Left lung (tissue), 10 donors: ENCODE data around the gene FAM209B. TPM values are rescaled to one million over a fixed set of nuclear protein-coding genes. Genes with fewer than 3 reads are reported as not detected.

ENCODE experiments used
- ATAC-seq: fragments of 200-7000 bp; cut with Tn5 transposase; one replicate; pipeline ENCODE4 v1.9.1; 2020; ENCODE audit warnings: moderate library complexity
- DNase-seq, 4 donors: peaks; one replicate each; pipeline ENCODE4 v3.0.0-alpha.2; 2013 to 2020
- H3K27ac ChIP-seq, 2 donors: fragments of 200-600 bp; sonication (generic) in 1 of 2; one replicate each; pipeline versions ENCODE4 v1.5.0 to v1.8.0; 2020 to 2021
- H3K27me3 ChIP-seq, 2 donors: fragments of 200-600 bp; sonication (generic) in 1 of 2; one replicate each; pipeline versions ENCODE4 v1.5.0 to v1.8.0; 2020 to 2021
- H3K36me3 ChIP-seq, 2 donors: fragments of 200-600 bp; sonication (generic) in 1 of 2; one replicate each; pipeline versions ENCODE4 v1.5.0 to v1.8.0; 2020 to 2021
- H3K4me1 ChIP-seq, 2 donors: fragments of 200-600 bp; one replicate each; pipeline ENCODE4 v1.8.0; 2021
- H3K4me3 ChIP-seq, 2 donors: fragments of 200-600 bp; sonication (generic) in 1 of 2; one replicate each; pipeline versions ENCODE4 v1.5.0 to v1.8.0; 2020 to 2021; ENCODE audit warnings: mild to moderate bottlenecking in 1 of 2
- H3K9me3 ChIP-seq, 2 donors: fragments of 200-600 bp; sonication (generic) in 1 of 2; one replicate each; pipeline versions ENCODE4 v1.5.0 to v1.8.0; 2020 to 2021
- CTCF ChIP-seq, 2 donors: fragments of 200-600 bp; sonication (generic) in 1 of 2; IDR thresholded peaks; one replicate each; pipeline versions ENCODE4 v1.5.0 to v1.8.0; 2021; ENCODE audit warnings: antibody characterized with exemption in 2 of 2
- intact Hi-C, 2 donors: fragments of 100-400 bp; cut with DNase I; formaldehyde crosslinking; loops; one replicate each; pipeline versions ENCODE4 v1.11.2 to v1.14.2; 2022
- polyA plus RNA-seq, 6 donors: library from polyadenylated mRNA; unstranded; fragments of 120-200 nt; gene quantifications; one replicate each; pipeline ENCODE4 v1.2.1, GENCODE V29; 2013; ENCODE audit not compliant: insufficient read length in 6 of 6
- total RNA-seq, 2 donors: library from RNA; stranded (reverse); fragmentation: NEBNext Ultra II Directional; extraction: Animal tissue kit (Norgen Biotek cat#: 25700); gene quantifications; one replicate each; pipeline ENCODE4 v1.2.1, GENCODE V29; 2021
- donor health status: DM: no; HTN: yes; CAD: no.
- donor health status: DM: no; HTN: no; CAD: no.

FAM209B gene
- total and polyA plus RNA-seq, 8 donors: 0.30 to 0.63 (median 0.37) TPM; not detected in 3

DNA sequence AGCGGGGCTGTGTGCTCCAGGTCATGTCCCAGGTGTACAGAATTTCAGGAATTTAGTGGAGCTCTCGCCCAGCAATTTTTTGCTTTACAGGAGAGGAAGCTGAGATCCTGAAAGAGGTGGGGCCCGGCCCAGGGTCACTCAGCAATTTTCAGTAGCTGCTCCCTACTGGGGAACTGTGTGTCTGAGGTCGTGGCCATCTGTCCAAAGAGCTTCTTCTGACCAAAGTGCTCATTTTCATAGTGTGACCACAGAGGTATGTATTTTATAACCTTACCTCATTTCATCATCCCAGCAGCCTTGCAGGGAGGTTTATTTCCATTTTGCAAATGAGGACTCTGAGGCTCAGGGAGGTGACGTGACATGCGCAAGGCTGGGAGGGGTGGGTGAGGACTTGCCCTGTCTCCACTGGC, 46.3 kb downstream of the FAM209B start:
- H3K27me3 ChIP-seq: peaks cover 0 to 9% of the 10 kb centered on the region in 2 donors
- no peak for TF ChIP-seq CTCF (IDR thresholded peaks at IDR 0.05)
- no peaks in the 10 kb centered on the region for H3K9me3 ChIP-seq
- H3K36me3 ChIP-seq: no peaks in the 10 kb centered on the region
- intact Hi-C loops: no loop called here
- no peak for ATAC-seq
- H3K4me1 ChIP-seq: no peaks in the 10 kb centered on the region
- H3K27ac ChIP-seq: no peak overlapping the region
- H3K4me3 ChIP-seq: no peak overlapping the region
- DNase-seq: no peak

DNA sequence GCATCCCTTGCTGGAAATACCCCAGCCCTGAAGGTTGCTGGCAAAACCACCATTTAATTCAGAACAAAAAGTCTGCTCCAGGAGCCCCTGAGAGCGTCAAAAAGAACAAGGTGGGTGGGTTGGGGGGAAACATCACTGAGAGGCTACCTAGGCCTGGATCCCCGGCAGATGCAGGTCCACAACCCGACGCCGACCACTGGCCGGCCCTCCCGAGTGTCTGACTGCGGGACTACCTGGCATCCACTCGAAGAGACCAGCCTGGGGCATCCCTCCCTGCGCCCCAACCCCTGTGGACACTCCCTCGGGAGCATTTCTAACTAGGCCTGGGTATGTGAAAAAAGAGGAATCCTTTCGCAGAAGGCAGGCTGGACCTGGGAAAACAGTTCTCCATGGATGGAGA, 47.2 kb downstream of the FAM209B start:
- no peaks in the 10 kb centered on the region for H3K9me3 ChIP-seq
- H3K36me3 ChIP-seq: no peaks in the 10 kb centered on the region
- ATAC-seq: no peak
- no peak overlapping the region for H3K27ac ChIP-seq
- intact Hi-C loops: no loop called here
- DNase-seq: no peak
- TF ChIP-seq CTCF (IDR thresholded peaks at IDR 0.05): no peak
- H3K4me3 ChIP-seq: no peak overlapping the region
- no peaks in the 10 kb centered on the region for H3K4me1 ChIP-seq
- peaks cover 0 to 9% of the 10 kb centered on the region in 2 donors for H3K27me3 ChIP-seq

DNA sequence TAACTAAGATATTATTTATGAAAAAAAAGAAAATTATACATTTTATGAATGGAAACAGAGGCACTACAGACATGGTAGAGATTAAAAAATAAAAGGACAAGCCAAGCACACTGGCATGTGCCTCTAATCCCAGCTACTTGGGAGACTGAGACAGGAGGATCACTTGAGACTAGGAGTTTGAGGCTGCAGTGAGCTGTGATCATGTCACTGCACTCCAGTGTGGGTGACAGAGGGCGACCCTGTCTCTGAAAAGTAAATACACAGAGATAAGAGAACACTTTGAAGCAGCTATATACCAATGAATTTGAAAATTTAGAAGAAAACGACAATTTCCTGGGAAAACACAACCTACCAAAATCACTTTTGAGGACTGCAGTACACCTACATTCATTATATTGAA, 48.7 kb downstream of the FAM209B start:
- no peak for DNase-seq
- intact Hi-C loops: no loop called here
- H3K9me3 ChIP-seq: no peaks in the 10 kb centered on the region
- H3K36me3 ChIP-seq: no peaks in the 10 kb centered on the region
- no peak for ATAC-seq
- no peak for TF ChIP-seq CTCF (IDR thresholded peaks at IDR 0.05)
- H3K4me1 ChIP-seq: no peaks in the 10 kb centered on the region
- no peak overlapping the region for H3K27ac ChIP-seq
- no peak overlapping the region for H3K4me3 ChIP-seq
- H3K27me3 ChIP-seq: peaks cover 0 to 10% of the 10 kb centered on the region in 2 donors

GRCh38 chr20:56582542-56582941, 49.5 kb downstream of the FAM209B start:
- Histone ChIP-seq H3K9me3 (no peaks in the 10 kb centered on the region), H3K27ac (no peak overlapping the region), H3K27me3 (peaks cover 0 to 17% of the 10 kb centered on the region in 2 donors), H3K4me3 (no peak overlapping the region), H3K36me3 (no peaks in the 10 kb centered on the region), H3K4me1 (no peaks in the 10 kb centered on the region)
- DNase-seq (no peak), ATAC-seq (no peak)
- TF ChIP-seq CTCF (IDR thresholded peaks at IDR 0.05): no peak
- intact Hi-C loops: no loop called here

- Histone ChIP-seq H3K27ac (no peak overlapping the region), H3K9me3 (no peaks in the 10 kb centered on the region), H3K4me3 (no peak overlapping the region), H3K4me1 (no peaks in the 10 kb centered on the region), H3K36me3 (no peaks in the 10 kb centered on the region), H3K27me3 (peaks cover 0 to 20% of the 10 kb centered on the region in 2 donors)
- ATAC-seq (no peak), DNase-seq (no peak)
- intact Hi-C loops: no loop called here
- no peak for TF ChIP-seq CTCF (IDR thresholded peaks at IDR 0.05)
These were observed 51.9 kb downstream of the FAM209B start for GRCh38 chr20:56584916-56585315.

Other genes starting within 250 kb of the FAM209B start
- gene FAM210B, start 174.3 kb upstream of the FAM209B start, total RNA-seq: 10 to 100 TPM; 32.0 to 65.1 TPM
- gene FAM210B, start 174.3 kb upstream of the FAM209B start, polyA plus RNA-seq: 10 to 100 TPM; 61.2 to 68.9 (median 64.8) TPM
- 10 to 100 TPM in 1 of 2 donors, 1 to 10 TPM in 1; 3.7 to 22.3 TPM for gene AURKA, start 141.0 kb upstream of the FAM209B start, total RNA-seq
- 10 to 100 TPM; 12.0 to 28.8 (median 17.2) TPM for gene AURKA, start 141.0 kb upstream of the FAM209B start, polyA plus RNA-seq
- 10 to 100 TPM; 30.0 to 34.3 TPM for gene CSTF1, start 140.6 kb upstream of the FAM209B start, total RNA-seq
- gene CSTF1, start 140.6 kb upstream of the FAM209B start, polyA plus RNA-seq: 10 to 100 TPM; 39.0 to 44.6 (median 42.9) TPM
- gene CASS4, start 121.0 kb upstream of the FAM209B start, total RNA-seq: 10 to 100 TPM; 14.4 to 28.1 TPM
- gene CASS4, start 121.0 kb upstream of the FAM209B start, polyA plus RNA-seq: 10 to 100 TPM; 20.6 to 24.7 (median 23.4) TPM
- 10 to 100 TPM; 68.2 to 85.1 TPM for gene RTF2, start 64.6 kb upstream of the FAM209B start, total RNA-seq
- gene RTF2, start 64.6 kb upstream of the FAM209B start, polyA plus RNA-seq: 100 to 1,000 TPM; 116 to 133 (median 128) TPM
- under 1 TPM in 1 of 2 donors, not detected in 1; 0.81 TPM for gene FAM209A, start 8.5 kb upstream of the FAM209B start, total RNA-seq
- under 1 TPM in 5 of 6 donors, not detected in 1; 0.29 to 0.59 (median 0.39) TPM for gene FAM209A, start 8.5 kb upstream of the FAM209B start, polyA plus RNA-seq
- gene TFAP2C, start 96.1 kb downstream of the FAM209B start, total RNA-seq: 1 to 10 TPM; 3.7 to 4.1 TPM
- gene TFAP2C, start 96.1 kb downstream of the FAM209B start, polyA plus RNA-seq: 1 to 10 TPM; 2.4 to 3.6 (median 3.2) TPM